GM18870 (cell line): ENCODE results near the gene TEPSIN.

ENCODE experiments used
- ATAC-seq: cut with Tn5 transposase; IDR thresholded peaks from one replicate; pipeline ENCODE4 v1.9.1; 2021; ENCODE audit warnings: moderate library complexity; ENCODE audit not compliant: unreplicated experiment

TEPSIN gene

DNA sequence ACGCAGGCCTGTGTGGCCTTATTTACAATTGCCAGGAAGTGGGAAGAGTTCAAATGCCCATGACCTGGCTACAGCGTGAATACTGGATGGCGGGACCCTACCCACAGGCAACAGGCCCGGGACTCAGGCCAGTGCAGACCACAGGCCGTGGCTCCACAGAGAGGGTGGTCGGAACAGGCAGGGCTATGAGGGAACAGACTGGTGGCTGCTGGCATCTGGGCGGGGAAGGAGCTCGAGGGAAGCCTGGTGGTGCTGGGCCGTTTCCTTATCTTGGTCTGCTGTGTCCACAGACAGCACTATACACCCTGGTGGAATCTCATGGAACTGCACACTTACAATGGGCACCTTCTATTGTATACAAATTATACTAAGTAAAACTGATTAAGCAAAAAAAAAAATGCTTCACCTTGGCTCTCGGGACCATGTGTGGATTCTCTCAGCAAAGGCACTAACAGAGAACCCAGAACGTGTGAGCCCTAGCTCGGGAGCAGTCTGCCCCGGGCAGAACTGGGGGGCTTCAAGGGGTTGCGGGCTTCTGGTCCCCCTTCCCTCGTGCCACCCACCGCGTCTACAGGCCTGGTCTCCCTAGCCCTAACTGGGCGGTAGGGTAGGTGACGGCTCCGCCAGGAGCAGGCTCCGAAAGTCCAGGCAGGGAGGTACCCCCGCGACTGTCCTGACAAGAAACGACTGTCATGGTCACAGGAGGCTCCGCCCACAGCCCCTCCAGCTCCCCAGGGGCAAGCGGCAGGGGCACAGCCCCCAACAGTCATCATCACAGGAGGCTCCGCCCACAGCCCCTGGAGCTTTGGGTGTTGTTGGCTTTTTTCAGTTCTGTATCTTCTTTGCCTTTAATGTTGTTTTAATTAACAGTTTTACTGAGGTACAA is 37.9 kb downstream of the TEPSIN start:
- ATAC-seq = no peak

DNA sequence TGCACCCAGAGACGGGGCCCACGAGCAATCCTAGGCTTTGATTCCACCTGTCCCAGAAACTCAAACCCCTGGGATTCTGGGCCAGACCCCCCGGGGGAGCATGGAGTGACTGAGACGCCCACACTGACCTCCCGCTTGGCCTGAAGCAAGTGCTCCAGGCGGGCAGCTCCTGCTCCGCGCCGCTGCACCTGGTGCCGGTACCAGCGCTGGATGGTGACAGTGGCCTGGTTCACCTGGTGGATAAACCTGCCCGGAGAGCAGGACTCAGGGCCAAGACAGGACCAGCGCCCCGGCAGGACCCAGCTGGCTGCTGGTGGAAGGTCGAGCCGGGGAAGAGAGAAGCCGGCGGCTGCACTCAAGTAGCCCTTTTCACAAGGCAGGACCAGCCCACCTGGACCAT is 38.7 kb downstream of the TEPSIN start:
- ATAC-seq = no peak

DNA sequence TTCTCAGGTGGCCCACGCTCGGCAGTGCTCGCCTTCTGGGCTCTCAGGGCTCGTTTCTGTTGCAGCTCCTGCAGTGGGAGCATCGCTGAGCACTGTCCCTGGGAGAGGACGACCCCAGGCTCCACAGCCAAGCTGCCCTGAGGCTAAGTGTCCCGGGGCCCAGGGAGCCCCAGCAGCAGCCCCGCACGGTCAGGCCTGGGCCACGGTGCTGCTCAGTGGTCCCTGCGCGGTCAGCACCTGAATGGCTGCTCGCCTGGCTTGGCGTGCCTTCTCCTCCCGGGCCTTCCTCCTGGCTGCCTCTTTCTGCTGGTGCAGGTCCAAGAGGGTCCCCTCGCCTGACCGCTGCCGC is 39.4 kb downstream of the TEPSIN start:
- no peak for ATAC-seq

DNA sequence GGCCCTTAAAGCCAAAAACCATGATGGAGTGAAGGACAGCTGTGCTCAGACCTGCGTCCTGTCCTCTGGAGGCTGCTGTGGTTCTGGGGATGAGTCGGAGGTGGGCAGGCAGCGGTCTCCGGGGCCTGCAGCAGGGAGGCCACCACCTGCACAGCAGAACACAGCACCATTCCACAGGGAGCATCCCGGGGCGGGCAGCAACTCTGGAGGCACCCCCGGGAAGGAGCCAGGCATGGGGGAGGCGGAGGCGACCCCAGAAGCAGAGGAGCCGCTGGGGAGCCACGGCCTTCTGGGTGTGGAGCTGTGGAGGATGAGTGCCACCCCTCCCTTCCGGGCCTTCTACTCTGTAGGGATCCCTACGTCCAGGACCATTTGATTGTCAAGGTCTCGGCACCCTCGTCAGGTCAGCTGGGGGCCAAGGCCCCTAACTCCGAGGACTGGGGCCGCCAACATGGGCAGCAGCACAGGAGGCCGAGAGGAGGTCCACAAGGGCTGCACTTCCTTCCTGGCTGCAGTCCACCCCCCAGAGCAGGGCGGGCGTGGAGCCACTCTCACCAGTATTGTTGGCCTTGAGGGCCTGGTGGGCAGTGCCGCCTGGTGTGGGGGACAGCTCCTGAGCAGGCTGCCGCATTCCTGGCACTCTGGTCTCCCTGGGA is 39.9 kb downstream of the TEPSIN start:
- no peak for ATAC-seq

DNA sequence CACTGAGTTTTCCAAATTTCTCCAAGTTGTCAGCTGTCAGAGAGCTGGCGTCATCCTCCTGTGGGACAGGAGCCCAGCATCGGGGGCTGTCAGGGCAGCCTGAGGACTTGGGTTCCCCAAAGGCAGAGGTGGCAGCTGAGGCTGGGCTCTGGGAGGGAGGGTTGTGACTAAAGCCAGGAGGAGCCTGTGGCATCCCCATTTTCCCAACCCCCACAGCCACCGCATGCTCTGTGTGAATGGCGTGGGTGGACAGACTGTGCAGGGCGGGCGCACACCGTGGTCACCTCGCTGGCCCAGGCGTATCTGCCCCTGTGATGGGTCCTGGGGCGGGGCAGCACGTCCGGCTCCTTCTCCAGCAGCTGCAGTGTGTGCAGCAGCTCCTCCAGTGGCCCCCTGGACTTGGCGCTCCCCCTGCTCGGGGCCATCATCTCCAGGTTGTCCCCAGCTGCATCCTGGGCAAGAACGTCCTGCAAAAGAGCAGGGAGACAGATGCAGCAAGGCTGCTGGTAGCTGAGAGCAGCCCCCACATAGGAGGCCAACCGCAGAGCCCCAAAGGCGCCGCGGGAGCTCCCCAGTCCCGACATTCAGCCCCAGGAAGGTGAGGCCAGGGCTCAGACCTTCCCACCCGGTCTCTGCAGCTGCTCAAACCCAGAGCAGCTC is 40.9 kb downstream of the TEPSIN start:
- no peak for ATAC-seq

DNA sequence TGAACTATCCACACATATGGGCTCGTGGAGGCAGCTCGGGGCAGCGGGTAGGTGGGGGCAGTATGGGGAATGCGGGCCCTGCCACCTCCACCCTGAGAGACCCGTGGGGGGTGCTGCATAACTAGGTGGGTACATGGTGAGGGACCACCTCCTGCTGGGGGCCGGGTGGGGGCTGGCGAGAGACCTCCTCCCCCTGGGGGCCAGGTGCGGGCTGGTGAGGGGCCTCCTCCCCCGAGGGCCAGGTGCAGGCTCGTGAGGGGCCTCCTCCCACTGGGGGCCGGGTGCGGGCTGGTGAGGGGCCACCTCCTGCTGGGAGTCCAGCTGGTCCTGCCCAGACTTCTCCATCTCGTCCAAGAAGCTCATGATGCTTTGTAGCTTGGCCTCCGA is 41.5 kb downstream of the TEPSIN start:
- ATAC-seq = no peak

DNA sequence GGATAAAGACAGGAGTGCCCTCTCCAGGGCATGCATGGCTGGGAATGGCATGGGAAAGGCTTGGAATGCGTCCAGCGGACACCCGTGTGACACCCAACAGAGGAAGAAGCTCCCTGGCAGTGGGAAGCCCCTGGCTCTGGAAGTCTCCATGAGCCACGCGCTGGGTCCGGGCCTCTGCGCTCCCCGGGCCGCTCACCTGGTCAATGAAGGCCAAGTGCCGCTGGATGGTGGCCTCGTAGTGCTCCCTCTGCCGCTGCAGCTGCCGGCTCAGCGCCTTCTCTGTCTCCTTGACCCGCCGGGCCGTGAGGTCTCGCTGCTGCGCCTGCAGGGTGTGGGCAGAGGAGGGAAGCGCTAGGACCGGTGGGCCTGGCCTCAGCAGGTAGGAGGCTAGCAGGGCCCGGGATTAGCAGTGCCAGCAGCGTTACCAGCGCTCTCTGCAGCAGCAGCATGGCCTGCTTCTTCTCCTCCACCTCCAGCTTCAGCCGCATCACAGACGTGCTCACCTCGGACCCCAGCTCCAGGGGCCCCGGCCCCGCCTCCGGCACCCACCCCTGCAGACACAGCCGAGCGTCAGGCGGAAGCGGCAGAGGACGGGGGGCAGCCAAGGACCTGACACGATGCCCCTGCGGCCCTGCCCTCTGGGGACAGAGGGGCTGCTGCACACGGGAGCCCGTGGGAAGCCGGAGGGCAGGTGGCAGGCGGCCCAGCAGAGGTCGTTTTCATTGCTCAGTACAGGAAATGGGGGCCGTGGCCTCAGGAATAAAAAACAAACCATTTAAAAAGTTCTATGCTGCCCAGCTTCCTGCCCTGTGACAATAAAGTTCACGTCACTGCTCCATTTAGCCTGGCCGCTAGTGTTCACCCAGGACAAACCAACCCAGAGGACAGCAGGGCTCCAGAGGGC is 42.1 kb downstream of the TEPSIN start:
- ATAC-seq = no peak

DNA sequence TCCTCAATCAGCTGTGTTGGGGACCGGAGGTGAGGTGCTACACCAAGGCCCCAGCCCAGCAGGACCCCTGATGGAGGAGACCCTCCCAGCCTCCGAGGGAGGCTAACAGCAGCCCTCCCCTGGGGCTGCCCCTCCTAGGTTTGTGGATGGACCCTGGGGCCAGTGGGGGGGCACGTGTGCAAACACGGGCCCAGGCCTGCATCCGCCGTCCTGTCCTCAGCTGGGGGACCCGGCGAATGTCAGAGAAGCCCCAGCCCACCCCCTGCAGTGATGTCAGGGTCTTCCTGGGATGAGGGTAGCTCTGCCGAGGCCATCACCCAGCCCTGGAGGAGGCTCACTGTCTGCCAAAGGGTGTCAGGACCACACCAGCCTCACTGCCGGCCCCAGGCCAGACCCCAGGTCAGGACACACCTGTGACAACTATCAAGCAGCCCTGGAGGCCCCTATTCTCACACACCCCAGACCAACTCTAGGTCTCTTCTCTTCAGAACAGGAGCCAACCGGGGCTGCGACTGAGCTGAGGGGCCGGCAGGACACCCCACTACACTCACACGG is 42.8 kb downstream of the TEPSIN start:
- ATAC-seq = no peak

DNA sequence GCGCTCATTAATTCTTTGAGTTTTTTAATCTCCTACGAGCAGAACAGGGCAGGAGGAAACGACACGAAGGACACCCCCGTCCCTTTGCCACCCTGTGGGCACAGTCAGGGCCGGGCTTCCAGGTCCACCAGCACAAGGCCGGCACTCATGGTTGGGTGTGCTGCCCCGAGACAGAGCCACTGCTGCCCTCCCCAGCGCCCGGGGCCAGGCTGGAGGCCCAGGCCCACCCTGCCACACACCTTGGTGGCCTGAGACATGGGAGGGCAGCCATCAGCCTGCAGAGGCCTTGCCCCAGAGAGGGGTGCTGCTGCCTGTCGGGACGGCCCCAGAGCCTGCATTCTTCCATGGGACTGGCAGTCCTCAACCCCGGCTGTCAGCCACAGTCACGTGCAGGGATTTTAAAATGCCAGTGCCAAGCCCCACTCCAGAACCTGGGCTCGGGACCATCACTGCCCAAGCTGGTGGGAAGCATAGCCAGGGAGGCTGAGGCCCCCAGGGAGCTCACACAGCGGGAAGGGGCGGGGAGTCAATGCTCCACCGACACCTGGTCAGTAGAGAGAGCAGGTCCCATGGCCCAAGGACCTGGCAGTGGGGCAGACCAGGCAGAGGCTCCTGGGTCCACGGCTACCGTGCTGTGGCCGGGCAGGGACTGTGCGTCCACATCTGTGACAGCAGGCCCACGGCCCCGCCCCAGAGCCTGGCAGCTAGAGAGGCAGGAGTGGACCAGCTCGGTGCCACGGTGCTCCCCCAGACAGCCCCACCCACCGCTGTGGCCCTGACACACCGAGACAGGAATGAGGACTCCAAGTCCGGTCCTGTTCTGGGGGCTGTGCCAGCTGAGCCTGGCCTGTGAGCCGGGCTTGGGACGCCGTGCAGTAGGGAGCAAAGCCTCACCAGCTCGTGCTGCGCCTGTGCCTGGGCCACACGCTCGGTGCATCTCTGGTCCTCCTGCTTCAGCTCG is 43.6 kb downstream of the TEPSIN start:
- no peak for ATAC-seq

DNA sequence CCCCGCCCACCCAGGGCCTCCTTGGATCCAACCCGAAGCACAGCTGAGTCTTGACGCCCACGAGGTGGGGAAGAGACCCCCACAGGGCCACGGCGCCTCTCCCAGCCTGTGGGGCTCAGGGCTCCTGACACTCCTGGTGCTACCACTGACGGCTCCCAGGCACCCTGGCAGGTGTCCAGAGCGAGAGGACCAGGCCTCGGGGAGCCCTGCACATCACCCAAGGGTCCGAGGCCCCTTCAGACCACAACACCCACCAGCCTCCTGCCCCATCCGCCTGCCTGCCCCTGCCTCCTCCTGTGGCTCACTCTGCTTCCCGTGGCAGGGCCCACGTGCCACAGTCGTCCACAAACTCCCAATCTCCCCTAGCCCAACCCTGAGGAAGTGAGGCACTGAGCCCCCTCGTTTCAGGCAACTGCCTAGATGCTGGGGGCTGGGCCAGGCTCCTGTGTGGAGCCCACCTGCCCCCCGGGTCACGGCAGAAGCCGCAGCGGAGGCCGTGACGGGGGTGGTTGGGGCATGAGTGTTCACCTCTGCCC is 44.6 kb downstream of the TEPSIN start:
- ATAC-seq = no peak

DNA sequence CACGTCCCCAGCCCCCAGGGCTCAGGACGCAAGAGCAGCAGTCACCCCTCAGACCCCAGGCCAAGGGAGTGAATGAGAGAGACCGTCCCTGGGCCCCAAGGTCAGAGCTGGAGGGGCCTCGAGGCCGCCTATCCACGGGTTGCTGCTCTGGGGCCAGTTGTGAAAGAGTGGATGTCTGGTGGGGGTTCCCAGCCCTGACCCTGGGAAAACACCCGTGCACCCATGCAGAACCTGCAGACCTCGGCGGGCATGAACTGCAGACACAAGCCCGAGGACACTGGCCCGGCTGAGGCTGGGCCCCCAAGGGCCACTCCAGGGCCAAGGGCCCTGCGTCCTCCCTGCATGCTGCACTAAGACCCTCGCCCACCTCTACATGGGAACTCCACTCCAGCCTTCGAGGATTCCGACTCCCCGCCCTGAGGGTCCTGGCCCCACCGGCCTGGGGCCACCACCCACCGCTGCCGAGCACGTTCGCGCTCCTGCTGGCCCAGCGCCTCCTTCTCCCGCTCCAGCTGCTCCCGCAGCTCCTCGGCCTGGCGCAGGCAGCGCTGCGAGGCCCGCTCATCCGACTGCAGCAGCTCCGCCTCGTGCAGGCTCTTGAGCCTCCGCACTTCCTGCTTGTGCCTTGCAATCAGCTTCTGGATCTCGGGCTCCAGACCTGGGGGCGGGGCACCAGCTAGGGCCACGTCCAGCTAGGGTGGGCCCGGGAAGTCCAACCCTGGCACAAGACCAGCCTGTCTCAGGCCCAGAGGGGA is 45.2 kb downstream of the TEPSIN start:
- no peak for ATAC-seq

DNA sequence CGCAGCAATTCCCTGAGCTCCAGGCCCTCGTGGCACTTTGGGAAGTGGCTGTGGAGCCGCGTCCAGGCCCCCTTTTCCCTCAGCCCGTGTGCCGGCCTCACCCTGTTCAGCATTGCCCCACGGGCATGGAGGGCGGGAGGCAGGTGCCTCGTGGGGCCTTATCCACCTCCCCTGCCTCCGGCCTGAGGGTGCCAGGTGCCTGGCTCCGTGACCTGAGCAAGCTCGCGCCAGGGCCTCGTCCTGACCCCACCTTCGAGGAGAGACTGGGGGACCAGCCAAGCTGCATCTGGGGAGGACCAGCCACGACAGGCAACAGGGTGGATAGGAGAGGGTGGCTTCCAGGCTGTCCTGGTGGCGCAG is 45.8 kb downstream of the TEPSIN start:
- ATAC-seq = no peak

DNA sequence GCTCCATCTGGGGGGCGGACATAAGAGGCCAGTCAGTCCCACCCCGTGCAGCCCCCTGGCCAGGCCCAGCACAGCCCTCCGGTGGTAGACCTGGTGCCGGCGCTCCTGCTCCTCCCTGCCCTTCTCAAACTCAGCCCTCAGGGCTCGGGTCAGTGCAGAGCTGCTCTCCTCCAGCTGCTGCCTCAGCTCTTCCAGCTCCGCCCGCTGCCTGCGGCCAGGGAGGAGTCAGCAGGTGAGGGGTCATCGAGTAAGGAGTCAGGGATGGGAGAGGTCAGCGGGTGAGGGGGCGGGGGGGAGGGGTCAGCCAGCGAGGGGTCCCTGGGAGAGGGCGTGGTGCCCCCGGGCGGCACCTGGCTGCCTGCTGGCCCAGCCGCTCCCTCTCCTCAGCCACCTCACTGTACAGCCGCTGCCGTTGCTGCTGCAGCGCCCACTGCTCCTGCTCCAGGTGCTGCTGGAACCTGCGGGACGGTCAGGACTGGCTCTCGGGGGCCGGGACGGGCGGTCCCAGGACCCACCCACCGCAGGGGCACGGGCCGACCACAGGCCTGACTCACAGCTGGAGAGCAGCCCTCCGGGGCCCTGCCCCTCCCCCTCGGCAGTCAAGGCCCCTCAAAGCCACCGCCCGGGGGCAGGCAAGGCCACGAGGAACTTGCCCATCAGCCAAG is 46.3 kb downstream of the TEPSIN start:
- ATAC-seq = no peak

DNA sequence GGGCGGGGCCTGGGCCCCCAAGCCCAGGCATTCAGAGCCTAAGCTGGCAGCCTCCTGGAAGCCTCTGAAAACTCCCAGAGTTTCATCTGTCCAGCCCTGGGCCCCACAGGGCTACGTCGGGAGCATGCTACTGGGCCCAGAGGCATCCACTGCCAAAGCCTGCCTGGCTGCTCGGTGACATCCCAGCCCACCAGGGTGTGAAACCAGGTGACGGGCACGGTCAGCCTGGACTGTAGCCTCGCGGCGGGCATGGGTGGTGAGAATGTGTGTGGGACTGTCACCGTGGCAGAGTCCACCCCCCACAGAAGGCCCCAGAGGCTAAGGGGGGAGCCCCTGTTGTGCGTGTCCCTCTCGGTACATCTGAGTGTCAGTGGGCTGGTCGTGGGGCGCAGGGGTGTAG is 47.2 kb downstream of the TEPSIN start:
- no peak for ATAC-seq

DNA sequence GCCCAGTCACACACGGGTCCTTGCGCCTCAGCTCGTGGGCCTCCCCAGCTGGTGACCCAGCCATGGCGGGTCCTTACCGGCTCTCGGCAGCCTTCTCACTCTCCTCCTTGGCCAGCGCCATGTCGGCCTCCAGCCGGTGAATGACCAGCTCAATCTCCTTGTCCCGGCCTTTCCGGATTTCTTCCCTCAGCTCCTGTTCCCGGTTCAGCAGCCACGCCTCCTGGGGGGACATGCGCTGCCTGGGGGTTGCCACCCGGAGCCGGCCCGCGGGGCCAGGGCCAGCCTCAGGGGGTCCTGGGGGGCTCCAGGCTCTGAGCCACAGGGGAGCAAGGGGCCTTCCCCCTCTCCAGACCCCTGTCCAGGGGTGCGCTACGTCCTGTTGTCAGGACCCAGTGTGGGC is 47.7 kb downstream of the TEPSIN start:
- no peak for ATAC-seq

DNA sequence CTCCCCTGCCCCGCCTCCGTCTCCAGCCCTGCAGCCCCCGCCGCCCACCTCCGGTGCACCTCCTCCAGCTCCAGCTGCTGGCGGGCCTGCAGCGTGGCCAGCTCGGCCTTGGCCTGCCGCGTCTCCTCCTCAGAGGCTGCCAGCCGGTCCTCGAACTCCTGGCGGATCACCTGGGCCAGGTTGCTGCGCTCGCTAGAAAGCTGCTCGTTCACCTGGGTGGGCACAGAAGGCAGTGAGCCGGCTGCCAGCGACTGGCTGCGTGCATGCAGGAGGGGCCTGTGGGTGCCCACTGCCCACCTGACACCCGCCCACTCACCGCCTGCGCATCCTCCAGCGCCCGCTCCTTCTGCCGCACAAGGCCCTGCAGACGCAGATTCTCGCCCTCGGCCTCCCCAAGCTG is 48.3 kb downstream of the TEPSIN start:
- no peak for ATAC-seq

DNA sequence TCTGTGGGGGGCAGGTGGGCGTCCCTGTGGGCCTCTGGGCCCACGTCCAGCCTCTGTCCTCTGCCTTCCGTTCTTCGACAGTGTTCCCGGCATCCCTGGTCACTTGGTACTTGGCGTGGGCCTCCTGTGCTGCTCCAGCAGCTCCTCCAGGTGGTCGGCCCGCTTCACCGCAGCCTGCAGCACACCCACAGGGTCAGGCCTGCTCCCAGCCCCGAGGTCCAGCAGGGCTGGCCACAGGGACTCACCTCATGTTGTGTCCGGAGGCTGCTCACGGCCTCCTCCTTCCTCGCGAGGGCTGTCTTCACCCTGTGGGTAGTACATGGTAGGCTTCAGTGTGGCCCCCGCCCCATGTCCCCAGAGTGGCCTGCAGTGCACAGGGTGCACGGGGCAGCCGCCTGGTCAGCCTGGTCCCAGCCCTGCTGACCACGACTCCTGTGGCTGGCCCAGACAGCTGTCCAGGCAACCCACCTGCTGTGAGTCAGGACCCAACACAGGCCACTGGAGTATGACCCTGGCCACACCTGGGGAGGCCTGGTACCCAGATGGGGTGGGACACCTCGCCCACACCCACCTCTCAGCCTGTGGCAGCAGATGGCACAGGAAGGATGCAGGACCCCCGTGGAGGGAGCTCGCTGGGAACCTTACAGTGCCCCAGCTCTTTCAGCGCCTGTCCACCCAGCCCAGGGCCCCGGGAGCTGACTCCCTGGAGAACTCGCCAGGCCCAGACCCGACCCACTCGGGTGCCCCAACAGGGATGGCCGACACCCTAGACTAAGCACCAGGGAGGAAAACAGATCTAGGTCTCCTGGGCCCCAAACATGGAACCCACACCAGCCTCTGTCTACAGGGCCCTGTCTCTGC is 49.0 kb downstream of the TEPSIN start:
- no peak for ATAC-seq
